Suprapubic skin (tissue), 4 donors: ENCODE measurements around the gene GATAD2B. TPM values are rescaled to one million over a fixed set of nuclear protein-coding genes. Genes with fewer than 3 reads are reported as not detected.

Experiments used
- DNase-seq, 2 donors: peaks; one replicate each; pipeline ENCODE4 v3.0.0-alpha.2; 2019; ENCODE audit warnings: low spot score in 2 of 2
- H3K27ac ChIP-seq: fragments of 200-600 bp; sonication (generic); one replicate; pipeline ENCODE4 v1.5.1; 2019
- H3K27me3 ChIP-seq: fragments of 200-600 bp; sonication (generic); one replicate; pipeline ENCODE4 v1.5.1; 2019
- H3K36me3 ChIP-seq: fragments of 200-600 bp; sonication (generic); one replicate; pipeline ENCODE4 v1.5.1; 2019
- H3K4me1 ChIP-seq: fragments of 200-600 bp; sonication (generic); one replicate; pipeline ENCODE4 v1.5.1; 2019
- H3K4me3 ChIP-seq: fragments of 200-600 bp; sonication (generic); one replicate; pipeline ENCODE4 v1.5.1; 2019; ENCODE audit warnings: mild to moderate bottlenecking
- H3K9me3 ChIP-seq: fragments of 200-600 bp; sonication (generic); one replicate; pipeline ENCODE4 v1.5.1; 2019
- CTCF ChIP-seq, 2 donors: fragments of 200-600 bp in 1 of 2; fragments of 450-650 bp in 1 of 2; sonication (generic) in 1 of 2; IDR thresholded peaks; one replicate each; pipeline ENCODE4 v1.5.1; 2016 to 2019; ENCODE audit warnings: antibody characterized with exemption in 2 of 2, mild to moderate bottlenecking in 1 of 2, moderate library complexity in 1 of 2
- EP300 ChIP-seq: sonication (generic); formaldehyde crosslinking; IDR thresholded peaks from one replicate; pipeline ENCODE4 v1.6.1; 2017; ENCODE audit warnings: antibody characterized with exemption
- POLR2A ChIP-seq, 2 donors: fragments of 450-650 bp; IDR thresholded peaks; one replicate each; pipeline ENCODE4 v1.6.1; 2017; ENCODE audit warnings: antibody characterized with exemption in 2 of 2, mild to moderate bottlenecking in 2 of 2, moderate library complexity in 2 of 2
- POLR2AphosphoS5 ChIP-seq, 3 donors: sonication (generic); formaldehyde crosslinking; IDR thresholded peaks; one replicate each; pipeline ENCODE4 v1.6.1; 2017; ENCODE audit warnings: antibody characterized with exemption in 3 of 3
- WGBS: methylation state at CpG from one replicate; pipeline ENCODE4 v1.1.5; 2018; 5-methylcytosine and 5-hydroxymethylcytosine counted together
- total RNA-seq, 4 donors: library from RNA; depleted of rRNA; stranded (reverse); fragments of >200 nt; gene quantifications; one replicate each; pipeline ENCODE4 v1.1.0, GENCODE V29; 2016

GATAD2B gene
- total RNA-seq, 4 donors from 2014 or later: 25.5 to 64.5 (median 37.1) TPM

GRCh38 chr1:153945131-153945794 lies 22.5 kb upstream of the GATAD2B start:
- 17% methylated on average over 10 of the region's 12 CpGs for WGBS
- H3K9me3 ChIP-seq: no peaks in the 10 kb centered on the region
- peaks cover 26% of the 10 kb centered on the region for H3K4me1 ChIP-seq
- peaks cover 47% of the 10 kb centered on the region for H3K36me3 ChIP-seq
- DNase-seq: peak in 1 of 2 donors; percentile 80
- peak overlapping the region; percentile 98 for H3K27ac ChIP-seq
- no peak for TF ChIP-seq CTCF (IDR thresholded peaks at IDR 0.05)
- TF ChIP-seq POLR2A (IDR thresholded peaks at IDR 0.05): peak in 1 of 2 donors; percentile 33
- peak overlapping the region; percentile 97 for H3K4me3 ChIP-seq
- H3K27me3 ChIP-seq: no peaks in the 10 kb centered on the region

GRCh38 chr1:153944827-153945117 lies 22.0 kb upstream of the GATAD2B start:
- Histone ChIP-seq H3K36me3 (peaks cover 48% of the 10 kb centered on the region), H3K4me3 (peak overlapping the region; percentile 97), H3K27ac (peak overlapping the region; percentile 98), H3K27me3 (no peaks in the 10 kb centered on the region), H3K4me1 (peaks cover 26% of the 10 kb centered on the region), H3K9me3 (no peaks in the 10 kb centered on the region)
- TF ChIP-seq POLR2A (IDR thresholded peaks at IDR 0.05): no peak
- TF ChIP-seq EP300: no peak
- no peak for TF ChIP-seq POLR2AphosphoS5 (IDR thresholded peaks at IDR 0.05)
- no peak for TF ChIP-seq CTCF (IDR thresholded peaks at IDR 0.05)
- 77% methylated on average over 3 of the region's 3 CpGs for WGBS
- no peak for DNase-seq

GRCh38 chr1:153944005-153944826 lies 21.4 kb upstream of the GATAD2B start:
- H3K4me1 ChIP-seq: peaks cover 26% of the 10 kb centered on the region
- peak overlapping the region; percentile 97 for H3K4me3 ChIP-seq
- TF ChIP-seq POLR2A (IDR thresholded peaks at IDR 0.05) (no peak), EP300 (no peak), CTCF (IDR thresholded peaks at IDR 0.05) (no peak), POLR2AphosphoS5 (IDR thresholded peaks at IDR 0.05) (no peak)
- peak in 1 of 2 donors; percentile 68 for DNase-seq
- H3K9me3 ChIP-seq: no peaks in the 10 kb centered on the region
- WGBS: 79% methylated on average over 9 of the region's 15 CpGs
- no peaks in the 10 kb centered on the region for H3K27me3 ChIP-seq
- peaks cover 52% of the 10 kb centered on the region for H3K36me3 ChIP-seq
- peak overlapping the region; percentile 98 for H3K27ac ChIP-seq

GRCh38 chr1:153942766-153943549 lies 20.2 kb upstream of the GATAD2B start:
- Histone ChIP-seq H3K4me3 (no peak overlapping the region), H3K27me3 (no peaks in the 10 kb centered on the region), H3K27ac (no peak overlapping the region), H3K4me1 (peaks cover 26% of the 10 kb centered on the region), H3K9me3 (no peaks in the 10 kb centered on the region), H3K36me3 (peaks cover 49% of the 10 kb centered on the region)
- DNase-seq: no peak
- 77% methylated on average over 5 of the region's 11 CpGs for WGBS
- TF ChIP-seq POLR2A (IDR thresholded peaks at IDR 0.05) (no peak), EP300 (no peak), CTCF (IDR thresholded peaks at IDR 0.05) (no peak), POLR2AphosphoS5 (IDR thresholded peaks at IDR 0.05) (no peak)
